A549 (cell line): ENCODE results near the gene HDGF.

Experiments used
- EP300 ChIP-seq, 2 experiments: fragments of >200 bp; sonication (Bioruptor Twin); formaldehyde crosslinking; IDR thresholded peaks; 2 replicates in 1 of 2; 3 replicates in 1 of 2; pipeline ENCODE4 v1.6.1; 2016 to 2017
- HOXA7 ChIP-seq: fragments of 250-450 bp; sonication (Bioruptor Pico); IDR thresholded peaks from 2 replicates; pipeline ENCODE4 v1.5.0; 2020; ENCODE audit warnings: mild to moderate bottlenecking, moderate library complexity
- JUNB ChIP-seq: fragments of >200 bp; sonication (Bioruptor Twin); formaldehyde crosslinking; IDR thresholded peaks from 2 replicates; pipeline ENCODE4 v1.6.1; 2016
- MAZ ChIP-seq: fragments of 150-350 bp; IDR thresholded peaks from 2 replicates; pipeline ENCODE4 v1.6.1; 2014; ENCODE audit warnings: antibody characterized with exemption, low read depth, low read length, borderline replicate concordance
- POLR2A ChIP-seq: IDR thresholded peaks from 2 replicates; pipeline ENCODE4 v1.6.1; 2012; ENCODE audit warnings: mild to moderate bottlenecking, low read length
- TF ChIP-seq, protein P1 (sequence below): fragments of 200-600 bp; sonication (generic); IDR thresholded peaks from 2 replicates; pipeline ENCODE4 v1.6.1; 2016; ENCODE audit warnings: antibody characterized with exemption, mild to moderate bottlenecking, moderate library complexity
- TF ChIP-seq, protein P2 (sequence below): fragments of 450-650 bp; IDR thresholded peaks from 2 replicates; pipeline ENCODE4 v1.6.1; 2014; ENCODE audit warnings: antibody characterized with exemption
- TF ChIP-seq, protein P3 (sequence below): fragments of >200 bp; sonication (Bioruptor Twin); formaldehyde crosslinking; IDR thresholded peaks from 3 replicates; pipeline ENCODE4 v1.5.1; 2016

DNA sequence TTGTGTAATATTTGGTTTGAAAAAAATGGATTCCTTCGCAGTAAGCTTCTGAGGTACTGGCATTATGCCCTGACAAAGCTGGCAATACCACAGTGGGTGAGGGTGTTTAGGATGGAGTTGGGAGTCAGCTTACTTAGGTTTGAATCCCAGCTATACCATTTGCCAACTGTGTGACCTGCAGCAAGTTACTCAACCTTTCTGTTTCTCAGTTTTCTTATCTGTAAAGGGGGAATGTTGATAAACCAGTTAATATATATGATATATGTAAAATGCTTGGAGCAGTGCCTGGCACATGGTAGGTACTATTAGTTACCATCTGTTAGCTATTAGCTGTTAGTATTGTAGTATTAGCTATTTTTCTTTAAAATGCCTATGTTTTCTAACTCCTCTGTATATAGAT is 4.9 kb upstream of the HDGF start:
- TF ChIP-seq POLR2A = no peak
- TF ChIP-seq HOXA7 (CRISPR knock-in tag) = no peak
- TF ChIP-seq, protein P1, sequence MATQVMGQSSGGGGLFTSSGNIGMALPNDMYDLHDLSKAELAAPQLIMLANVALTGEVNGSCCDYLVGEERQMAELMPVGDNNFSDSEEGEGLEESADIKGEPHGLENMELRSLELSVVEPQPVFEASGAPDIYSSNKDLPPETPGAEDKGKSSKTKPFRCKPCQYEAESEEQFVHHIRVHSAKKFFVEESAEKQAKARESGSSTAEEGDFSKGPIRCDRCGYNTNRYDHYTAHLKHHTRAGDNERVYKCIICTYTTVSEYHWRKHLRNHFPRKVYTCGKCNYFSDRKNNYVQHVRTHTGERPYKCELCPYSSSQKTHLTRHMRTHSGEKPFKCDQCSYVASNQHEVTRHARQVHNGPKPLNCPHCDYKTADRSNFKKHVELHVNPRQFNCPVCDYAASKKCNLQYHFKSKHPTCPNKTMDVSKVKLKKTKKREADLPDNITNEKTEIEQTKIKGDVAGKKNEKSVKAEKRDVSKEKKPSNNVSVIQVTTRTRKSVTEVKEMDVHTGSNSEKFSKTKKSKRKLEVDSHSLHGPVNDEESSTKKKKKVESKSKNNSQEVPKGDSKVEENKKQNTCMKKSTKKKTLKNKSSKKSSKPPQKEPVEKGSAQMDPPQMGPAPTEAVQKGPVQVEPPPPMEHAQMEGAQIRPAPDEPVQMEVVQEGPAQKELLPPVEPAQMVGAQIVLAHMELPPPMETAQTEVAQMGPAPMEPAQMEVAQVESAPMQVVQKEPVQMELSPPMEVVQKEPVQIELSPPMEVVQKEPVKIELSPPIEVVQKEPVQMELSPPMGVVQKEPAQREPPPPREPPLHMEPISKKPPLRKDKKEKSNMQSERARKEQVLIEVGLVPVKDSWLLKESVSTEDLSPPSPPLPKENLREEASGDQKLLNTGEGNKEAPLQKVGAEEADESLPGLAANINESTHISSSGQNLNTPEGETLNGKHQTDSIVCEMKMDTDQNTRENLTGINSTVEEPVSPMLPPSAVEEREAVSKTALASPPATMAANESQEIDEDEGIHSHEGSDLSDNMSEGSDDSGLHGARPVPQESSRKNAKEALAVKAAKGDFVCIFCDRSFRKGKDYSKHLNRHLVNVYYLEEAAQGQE = no peak
- no peak for TF ChIP-seq EP300 (IDR thresholded peaks at IDR 0.05)
- TF ChIP-seq, protein P2, sequence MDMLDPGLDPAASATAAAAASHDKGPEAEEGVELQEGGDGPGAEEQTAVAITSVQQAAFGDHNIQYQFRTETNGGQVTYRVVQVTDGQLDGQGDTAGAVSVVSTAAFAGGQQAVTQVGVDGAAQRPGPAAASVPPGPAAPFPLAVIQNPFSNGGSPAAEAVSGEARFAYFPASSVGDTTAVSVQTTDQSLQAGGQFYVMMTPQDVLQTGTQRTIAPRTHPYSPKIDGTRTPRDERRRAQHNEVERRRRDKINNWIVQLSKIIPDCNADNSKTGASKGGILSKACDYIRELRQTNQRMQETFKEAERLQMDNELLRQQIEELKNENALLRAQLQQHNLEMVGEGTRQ = no peak
- TF ChIP-seq, protein P3, sequence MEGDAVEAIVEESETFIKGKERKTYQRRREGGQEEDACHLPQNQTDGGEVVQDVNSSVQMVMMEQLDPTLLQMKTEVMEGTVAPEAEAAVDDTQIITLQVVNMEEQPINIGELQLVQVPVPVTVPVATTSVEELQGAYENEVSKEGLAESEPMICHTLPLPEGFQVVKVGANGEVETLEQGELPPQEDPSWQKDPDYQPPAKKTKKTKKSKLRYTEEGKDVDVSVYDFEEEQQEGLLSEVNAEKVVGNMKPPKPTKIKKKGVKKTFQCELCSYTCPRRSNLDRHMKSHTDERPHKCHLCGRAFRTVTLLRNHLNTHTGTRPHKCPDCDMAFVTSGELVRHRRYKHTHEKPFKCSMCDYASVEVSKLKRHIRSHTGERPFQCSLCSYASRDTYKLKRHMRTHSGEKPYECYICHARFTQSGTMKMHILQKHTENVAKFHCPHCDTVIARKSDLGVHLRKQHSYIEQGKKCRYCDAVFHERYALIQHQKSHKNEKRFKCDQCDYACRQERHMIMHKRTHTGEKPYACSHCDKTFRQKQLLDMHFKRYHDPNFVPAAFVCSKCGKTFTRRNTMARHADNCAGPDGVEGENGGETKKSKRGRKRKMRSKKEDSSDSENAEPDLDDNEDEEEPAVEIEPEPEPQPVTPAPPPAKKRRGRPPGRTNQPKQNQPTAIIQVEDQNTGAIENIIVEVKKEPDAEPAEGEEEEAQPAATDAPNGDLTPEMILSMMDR = no peak
- no peak for TF ChIP-seq JUNB
- TF ChIP-seq MAZ = no peak
